Gastroesophageal sphincter (tissue), 4 donors: ENCODE results near the gene MGST2. TPM values are rescaled to one million over a fixed set of nuclear protein-coding genes. Genes with fewer than 3 reads are reported as not detected.
A peak's percentile ranks its signal among the peaks of the same experiment; 100 is the strongest.

Experiments used
- ATAC-seq: fragments of 150-250 bp; one replicate; pipeline ENCODE4 v1.9.1; 2016; ENCODE audit warnings: mild to moderate bottlenecking, moderate library complexity
- H3K27ac ChIP-seq, 4 donors: fragments of 200-600 bp; sonication (generic) in 3 of 4; 1 replicate in 3 of 4; 2 replicates in 1 of 4; pipeline ENCODE4 v1.5.1; 2016 to 2019
- H3K27me3 ChIP-seq: fragments of 200-600 bp; sonication (generic); one replicate; pipeline ENCODE4 v1.5.1; 2019
- H3K36me3 ChIP-seq, 2 donors: fragments of 200-600 bp; sonication (generic); one replicate each; pipeline ENCODE4 v1.5.1; 2019; ENCODE audit warnings: control low read depth in 1 of 2
- H3K4me1 ChIP-seq, 3 donors: fragments of 200-600 bp; sonication (generic); 1 replicate in 2 of 3; 2 replicates in 1 of 3; pipeline ENCODE4 v1.5.1; 2016 to 2019; ENCODE audit warnings: control low read depth in 2 of 3
- H3K4me3 ChIP-seq, 2 donors: fragments of 200-600 bp; sonication (generic); one replicate each; pipeline ENCODE4 v1.5.1; 2019; ENCODE audit warnings: mild to moderate bottlenecking in 1 of 2, moderate library complexity in 1 of 2
- H3K9me3 ChIP-seq, 3 donors: fragments of 200-600 bp; sonication (generic); one replicate each; pipeline ENCODE4 v1.5.1; 2017 to 2019; ENCODE audit warnings: control low read depth in 2 of 3
- EP300 ChIP-seq: sonication (generic); formaldehyde crosslinking; IDR thresholded peaks from one replicate; pipeline ENCODE4 v1.6.1; 2017; ENCODE audit warnings: antibody characterized with exemption, mild to moderate bottlenecking
- POLR2A ChIP-seq, 2 donors: fragments of 450-650 bp; IDR thresholded peaks; one replicate each; pipeline ENCODE4 v1.6.1; 2017; ENCODE audit warnings: antibody characterized with exemption in 2 of 2, mild to moderate bottlenecking in 2 of 2, moderate library complexity in 1 of 2
- POLR2AphosphoS5 ChIP-seq: sonication (generic); formaldehyde crosslinking; IDR thresholded peaks from one replicate; pipeline ENCODE4 v1.6.1; 2017; ENCODE audit warnings: antibody characterized with exemption
- WGBS, 2 donors: methylation state at CpG; one replicate each; pipeline ENCODE4 v1.1.5; 2018; ENCODE audit warnings: low coverage in 1 of 2; 5-methylcytosine and 5-hydroxymethylcytosine counted together
- total RNA-seq, 4 donors: library from RNA; depleted of rRNA; stranded (reverse); fragments of >200 nt; gene quantifications; one replicate each; pipeline ENCODE4 v1.1.0, GENCODE V29; 2016
- TF ChIP-seq, protein P1 (sequence below), 4 experiments: fragments of 200-600 bp in 2 of 4; fragments of 450-650 bp in 2 of 4; sonication (generic) in 1 of 4; IDR thresholded peaks; one replicate each; pipeline ENCODE4 v1.5.1; 2017 to 2019; ENCODE audit warnings: antibody characterized with exemption in 4 of 4, mild to moderate bottlenecking in 2 of 4, moderate library complexity in 2 of 4

Gene MGST2
- total RNA-seq, 4 donors from 2014 or later: 26.5 to 53.9 (median 38.5) TPM

DNA sequence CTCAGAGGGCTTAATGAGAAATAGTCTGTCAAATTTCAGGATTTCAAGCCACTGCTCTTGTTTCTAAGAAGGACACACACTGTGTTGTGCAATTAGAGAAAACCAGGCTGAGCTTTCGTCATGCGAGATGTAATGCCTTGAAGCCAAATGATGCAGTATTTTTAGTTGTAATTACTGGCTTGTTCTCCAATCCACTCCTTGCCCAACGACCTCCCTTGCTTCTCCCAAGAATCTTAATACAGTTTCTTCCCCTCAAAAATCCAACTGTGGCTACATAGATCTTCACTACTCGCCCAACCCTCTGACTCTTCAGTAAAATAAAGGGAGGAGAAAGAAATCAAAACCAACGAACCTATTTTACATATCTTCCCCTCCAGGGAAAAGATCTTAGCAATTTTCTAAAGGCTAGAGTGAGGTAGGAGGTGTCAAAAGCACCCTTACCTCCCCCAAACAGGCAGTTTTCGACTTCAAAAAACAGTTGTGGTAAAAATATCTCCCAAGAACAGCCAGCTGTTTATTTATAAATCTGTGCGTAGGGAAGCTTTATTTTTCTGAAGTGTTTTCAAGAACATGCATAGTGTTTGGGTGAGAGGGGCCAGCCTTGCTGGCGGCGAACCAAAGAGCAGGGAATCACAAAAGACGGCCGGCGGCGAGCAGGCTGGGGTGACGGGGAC is 68.7 kb downstream of the MGST2 start:
- peaks cover 3 to 43% (median 7%) of the 10 kb centered on the region in 3 donors for H3K4me1 ChIP-seq
- peak; percentile 74 for ATAC-seq
- peak overlapping the region; percentile 76 to 94 (median 91) for H3K27ac ChIP-seq
- peak; percentile 78 for TF ChIP-seq POLR2AphosphoS5
- TF ChIP-seq POLR2A (IDR thresholded peaks at IDR 0.05): no peak
- H3K9me3 ChIP-seq: no peaks in the 10 kb centered on the region
- H3K4me3 ChIP-seq: peak overlapping the region; percentile 45 to 63
- WGBS, 2 donors: 3 to 9% methylated on average over 7 to 9 of the region's 14 CpGs
- no peaks in the 10 kb centered on the region for H3K27me3 ChIP-seq
- H3K36me3 ChIP-seq: no peaks in the 10 kb centered on the region

DNA sequence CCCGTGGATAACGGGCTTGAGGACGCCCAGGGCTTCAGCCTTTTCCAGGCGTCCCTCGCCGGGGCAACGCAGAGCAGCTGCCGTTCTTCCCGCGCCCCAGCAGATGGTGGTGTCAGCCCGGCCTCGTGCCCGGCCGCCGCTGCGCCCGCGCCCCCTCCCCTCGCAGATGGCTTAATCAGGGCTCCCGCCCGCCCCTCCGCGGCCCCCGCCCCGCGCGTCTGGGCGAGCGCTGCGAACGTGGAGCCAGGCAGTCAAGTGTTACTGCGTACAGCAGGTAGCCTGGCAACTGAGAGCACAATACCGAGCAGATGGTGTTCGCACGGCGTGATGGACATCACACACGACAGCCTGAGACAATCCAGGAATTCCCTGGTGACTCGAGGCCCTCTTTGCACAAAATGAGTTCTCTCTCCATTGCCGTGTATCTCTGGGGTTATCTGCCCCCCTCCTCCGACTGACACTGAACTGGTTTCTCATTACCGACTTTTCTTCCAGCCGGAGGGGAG is 69.3 kb downstream of the MGST2 start:
- H3K4me3 ChIP-seq: peak overlapping the region; percentile 45 to 63
- no peaks in the 10 kb centered on the region for H3K36me3 ChIP-seq
- no peaks in the 10 kb centered on the region for H3K27me3 ChIP-seq
- H3K4me1 ChIP-seq: peaks cover 3 to 47% (median 7%) of the 10 kb centered on the region in 3 donors
- TF ChIP-seq EP300: no peak
- TF ChIP-seq, protein P1, sequence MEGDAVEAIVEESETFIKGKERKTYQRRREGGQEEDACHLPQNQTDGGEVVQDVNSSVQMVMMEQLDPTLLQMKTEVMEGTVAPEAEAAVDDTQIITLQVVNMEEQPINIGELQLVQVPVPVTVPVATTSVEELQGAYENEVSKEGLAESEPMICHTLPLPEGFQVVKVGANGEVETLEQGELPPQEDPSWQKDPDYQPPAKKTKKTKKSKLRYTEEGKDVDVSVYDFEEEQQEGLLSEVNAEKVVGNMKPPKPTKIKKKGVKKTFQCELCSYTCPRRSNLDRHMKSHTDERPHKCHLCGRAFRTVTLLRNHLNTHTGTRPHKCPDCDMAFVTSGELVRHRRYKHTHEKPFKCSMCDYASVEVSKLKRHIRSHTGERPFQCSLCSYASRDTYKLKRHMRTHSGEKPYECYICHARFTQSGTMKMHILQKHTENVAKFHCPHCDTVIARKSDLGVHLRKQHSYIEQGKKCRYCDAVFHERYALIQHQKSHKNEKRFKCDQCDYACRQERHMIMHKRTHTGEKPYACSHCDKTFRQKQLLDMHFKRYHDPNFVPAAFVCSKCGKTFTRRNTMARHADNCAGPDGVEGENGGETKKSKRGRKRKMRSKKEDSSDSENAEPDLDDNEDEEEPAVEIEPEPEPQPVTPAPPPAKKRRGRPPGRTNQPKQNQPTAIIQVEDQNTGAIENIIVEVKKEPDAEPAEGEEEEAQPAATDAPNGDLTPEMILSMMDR (IDR thresholded peaks at IDR 0.05): peak; percentile 59 to 98 (median 88)
- no peak for TF ChIP-seq POLR2A (IDR thresholded peaks at IDR 0.05)
- peak; percentile 81 for TF ChIP-seq POLR2AphosphoS5
- ATAC-seq: peak; percentile 89
- H3K9me3 ChIP-seq: no peaks in the 10 kb centered on the region
- peak overlapping the region; percentile 76 to 94 (median 91) for H3K27ac ChIP-seq
- WGBS, 2 donors: 0% methylated on average over 2 to 13 of the region's 42 CpGs

DNA sequence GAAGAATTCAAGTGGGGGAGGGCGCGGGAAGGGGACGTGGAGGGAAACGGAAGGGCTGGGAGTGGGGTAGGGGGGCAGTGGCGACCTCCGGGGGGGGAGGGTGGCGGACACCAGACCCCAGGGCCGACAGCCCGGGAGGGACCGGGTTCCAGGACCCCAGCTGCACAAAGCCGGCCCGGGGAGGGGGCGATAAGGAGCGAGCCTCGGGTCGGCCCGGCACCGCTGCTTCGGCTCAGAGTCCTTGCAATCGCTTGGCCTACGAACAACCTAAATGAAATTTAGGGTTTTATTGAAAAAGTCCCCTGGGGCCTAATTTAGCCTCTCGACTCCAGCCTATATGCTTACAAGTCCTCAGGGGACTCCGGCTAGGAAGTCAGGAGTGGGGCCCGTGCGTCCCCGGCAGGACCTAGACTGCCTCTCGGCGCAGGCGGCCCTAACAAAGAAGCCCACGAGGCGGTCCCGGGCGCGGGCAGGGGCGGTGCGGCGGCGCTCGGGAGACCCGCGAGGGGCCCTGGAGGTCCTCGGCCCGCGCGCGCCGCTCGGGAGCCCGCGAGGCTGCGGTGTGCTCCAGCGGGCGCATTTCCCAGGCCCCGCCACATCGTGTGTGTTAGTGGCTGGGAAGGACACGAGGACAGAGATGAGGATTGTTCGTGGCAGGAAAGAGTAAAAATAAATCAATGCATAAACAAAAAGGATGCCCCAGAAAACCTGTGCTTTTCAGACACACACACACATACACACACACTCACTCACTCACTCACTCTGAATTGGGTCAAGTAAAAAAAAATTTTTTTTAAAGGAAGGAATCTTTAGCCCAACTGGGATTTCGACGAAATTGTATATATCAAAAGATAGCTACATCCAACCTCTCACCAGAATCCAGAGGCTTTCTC is 70.0 kb downstream of the MGST2 start:
- Histone ChIP-seq H3K36me3 (no peaks in the 10 kb centered on the region), H3K27me3 (no peaks in the 10 kb centered on the region), H3K9me3 (no peaks in the 10 kb centered on the region), H3K4me3 (peak overlapping the region; percentile 45 to 63), H3K27ac (peak overlapping the region; percentile 76 to 94 (median 91)), H3K4me1 (peaks cover 6 to 54% (median 13%) of the 10 kb centered on the region in 3 donors)
- no peak for ATAC-seq
- WGBS, 2 donors: 11 to 14% methylated on average over 7 to 13 of the region's 59 CpGs
- TF ChIP-seq POLR2A (IDR thresholded peaks at IDR 0.05) (no peak), EP300 (no peak), POLR2AphosphoS5 (no peak)
- TF ChIP-seq, protein P1 (IDR thresholded peaks at IDR 0.05): peak in 1 of 4 experiments; percentile 20

DNA sequence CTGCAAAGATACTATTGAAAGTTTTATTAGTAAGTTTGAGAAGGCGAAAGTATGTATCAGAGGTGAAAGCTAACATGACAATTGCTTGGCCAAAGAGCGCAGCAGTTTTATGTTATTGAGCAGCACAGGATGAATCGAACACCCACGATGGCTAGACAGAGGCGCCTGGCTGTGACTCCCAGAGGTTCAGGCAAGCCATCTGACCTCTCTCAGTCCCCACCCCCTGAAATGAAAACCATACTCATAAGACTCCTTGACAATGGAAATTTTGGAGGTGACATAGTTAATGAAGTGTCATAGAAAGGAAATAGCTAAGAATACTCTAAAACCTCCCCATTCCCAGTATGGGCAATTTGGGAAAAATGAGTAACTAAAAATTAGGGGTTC is 70.6 kb downstream of the MGST2 start:
- H3K9me3 ChIP-seq: no peaks in the 10 kb centered on the region
- H3K4me3 ChIP-seq: no peak overlapping the region
- WGBS, 2 donors: 73% methylated on average over 5 of the region's 5 CpGs

DNA sequence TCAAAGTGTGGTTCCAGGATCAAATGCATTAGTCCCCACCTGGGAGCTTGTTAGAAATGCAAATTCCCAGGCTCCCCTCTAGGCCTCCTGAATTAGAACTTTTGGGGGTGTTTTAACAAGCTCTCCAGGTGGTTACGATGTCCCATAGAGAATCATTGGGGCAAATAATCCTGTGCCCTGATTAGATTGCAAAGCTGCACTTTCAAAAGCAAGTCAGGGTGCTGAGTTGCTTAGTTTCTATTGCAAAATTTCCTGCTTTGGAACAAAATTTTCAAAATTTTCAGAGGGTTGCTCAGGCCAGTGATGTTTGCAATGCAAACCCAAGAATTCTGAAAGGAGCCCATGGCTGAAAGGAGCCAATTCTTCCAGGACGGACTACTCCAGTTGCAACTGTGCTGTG is 71.0 kb downstream of the MGST2 start:
- no peak for ATAC-seq
- peak overlapping the region in 3 of 4 donors; percentile 91 to 94 (median 91) for H3K27ac ChIP-seq
- H3K9me3 ChIP-seq: no peaks in the 10 kb centered on the region
- H3K4me3 ChIP-seq: no peak overlapping the region
- WGBS, 2 donors: 67 to 85% methylated on average over 1 to 2 of the region's 2 CpGs
- peaks cover 8 to 64% (median 19%) of the 10 kb centered on the region in 3 donors for H3K4me1 ChIP-seq
- TF ChIP-seq, protein P1 (IDR thresholded peaks at IDR 0.05): no peak
- no peak for TF ChIP-seq EP300
- no peak for TF ChIP-seq POLR2AphosphoS5
- TF ChIP-seq POLR2A (IDR thresholded peaks at IDR 0.05): no peak
- no peaks in the 10 kb centered on the region for H3K27me3 ChIP-seq
- no peaks in the 10 kb centered on the region for H3K36me3 ChIP-seq

More for the DNA sequence above, 70.6 kb downstream of the MGST2 start:
- peaks cover 8 to 61% (median 19%) of the 10 kb centered on the region in 3 donors for H3K4me1 ChIP-seq
- no peaks in the 10 kb centered on the region for H3K27me3 ChIP-seq
- no peak for ATAC-seq
- peak overlapping the region; percentile 76 to 94 (median 91) for H3K27ac ChIP-seq
- TF ChIP-seq, protein P1 (IDR thresholded peaks at IDR 0.05): no peak
- no peak for TF ChIP-seq POLR2AphosphoS5
- H3K36me3 ChIP-seq: no peaks in the 10 kb centered on the region
